HS-5 (cell line): ENCODE data around the gene PTPRT.

Source experiments
- DNase-seq: peaks from one replicate; pipeline ENCODE4 v3.0.0-alpha.2; 2012; ENCODE audit warnings: low read depth

PTPRT gene

DNA sequence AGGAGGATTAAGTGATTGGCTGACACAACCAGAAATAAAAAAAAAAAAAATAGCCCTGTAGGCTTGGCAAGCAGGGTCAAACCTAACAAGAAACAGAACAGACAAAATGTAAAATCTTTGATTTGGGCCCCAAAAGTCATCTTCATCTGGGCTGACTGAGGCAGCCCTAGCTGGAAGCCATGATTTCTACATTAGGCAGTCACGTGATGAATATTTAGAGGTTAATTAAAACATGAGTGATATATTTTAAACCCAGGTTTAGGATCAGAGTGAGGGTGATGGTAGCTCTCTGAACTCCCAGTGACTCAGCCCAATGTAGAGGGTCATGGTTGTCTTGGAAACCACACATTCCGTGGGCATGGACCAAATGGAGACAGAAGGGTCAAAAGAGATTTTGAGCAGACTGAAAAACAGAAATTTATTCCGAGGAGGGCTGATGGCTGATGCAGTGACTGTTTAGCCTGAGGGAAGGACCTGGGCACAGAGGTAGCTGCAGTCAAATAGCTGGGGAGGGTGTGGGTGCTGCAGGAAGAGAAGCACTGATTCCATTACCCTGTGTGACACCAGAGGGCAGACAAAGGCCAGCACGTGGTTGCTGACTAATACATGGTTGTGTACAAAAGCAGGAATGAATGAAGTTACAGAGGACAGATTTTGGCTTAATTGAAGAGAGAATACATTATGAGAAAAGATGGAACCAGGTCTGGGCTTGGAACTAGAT lies 998.4 kb downstream of the PTPRT start:
- no peak for DNase-seq

DNA sequence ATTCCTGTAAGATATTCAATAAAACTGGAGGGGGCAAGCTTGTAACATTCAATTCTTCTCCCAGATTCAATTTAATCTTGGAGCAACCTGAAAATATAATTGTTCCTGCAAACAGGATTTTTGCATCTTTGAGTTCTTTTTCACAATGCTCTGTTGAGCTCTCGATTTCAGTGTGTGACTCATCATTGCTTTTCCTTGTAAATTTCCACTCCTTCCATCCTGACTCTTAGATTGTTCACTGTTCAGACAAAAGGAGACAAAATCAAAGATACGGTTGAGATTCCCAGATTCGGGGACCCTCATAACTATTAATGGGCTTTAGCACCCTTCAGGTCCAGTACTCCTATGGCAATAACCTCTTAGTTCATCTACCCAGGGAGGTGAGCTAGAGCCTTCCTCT lies 999.6 kb downstream of the PTPRT start:
- DNase-seq, result no peak

GRCh38 chr20:42186337-42186736 lies 1003.4 kb downstream of the PTPRT start:
- DNase-seq, result no peak

GRCh38 chr20:42183147-42183546 lies 1006.6 kb downstream of the PTPRT start:
- DNase-seq, result no peak

GRCh38 chr20:42181064-42181463 lies 1008.6 kb downstream of the PTPRT start:
- DNase-seq, result no peak

GRCh38 chr20:42179768-42180167 lies 1009.9 kb downstream of the PTPRT start:
- no peak for DNase-seq

DNA sequence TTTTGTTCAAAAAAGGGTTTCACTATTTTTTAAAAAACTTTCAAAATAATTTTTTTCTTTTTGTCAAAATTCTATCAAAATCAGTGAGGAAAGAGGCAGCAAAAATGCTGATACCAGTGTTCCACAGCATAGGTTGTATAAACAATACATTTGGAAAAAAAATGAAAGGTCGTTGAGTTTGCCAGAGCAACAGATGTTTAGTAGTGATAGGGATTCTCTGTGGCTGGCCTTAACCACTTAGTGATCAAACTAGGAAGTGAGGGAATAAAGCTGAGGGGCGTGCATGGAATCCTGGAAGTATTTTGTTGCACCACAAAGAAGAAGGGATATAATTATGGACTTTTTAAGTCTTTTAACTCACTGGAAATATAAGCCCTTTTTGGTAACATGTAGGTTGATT lies 1016.3 kb downstream of the PTPRT start:
- no peak for DNase-seq

DNA sequence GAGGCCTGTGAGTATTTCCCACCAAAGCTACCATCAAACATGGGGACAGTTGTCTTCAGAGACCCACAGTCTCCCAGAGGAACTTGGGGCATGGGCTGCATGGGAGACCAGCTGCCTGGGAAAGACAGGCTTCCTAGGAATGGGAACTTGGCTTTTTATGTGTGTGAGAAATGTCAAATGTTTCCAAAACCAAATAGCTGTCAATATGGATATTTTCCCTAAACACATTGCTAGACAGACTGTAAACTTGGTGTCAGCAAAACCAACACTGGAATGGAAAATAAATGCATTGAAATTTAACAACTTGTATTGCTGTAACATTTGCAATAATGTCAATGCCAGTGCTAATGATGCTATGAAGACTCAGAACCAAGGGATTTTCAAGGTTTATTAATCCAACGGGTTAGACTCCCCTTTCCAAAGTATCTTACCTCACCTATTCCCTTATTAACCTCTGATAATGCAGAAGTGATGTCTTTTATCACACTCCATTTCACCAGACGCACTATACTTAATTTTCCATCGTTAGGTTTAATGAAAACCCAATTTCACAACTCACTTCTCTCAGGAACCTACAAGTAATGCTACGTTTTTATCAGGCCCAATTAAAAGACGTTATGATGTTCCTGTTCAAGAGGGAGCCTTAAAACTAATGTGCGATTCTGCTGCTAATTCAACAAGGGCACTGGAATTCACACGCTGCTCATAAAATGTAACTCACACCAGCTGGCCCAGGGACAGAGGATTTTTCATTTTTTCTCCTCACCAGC lies 1025.4 kb downstream of the PTPRT start:
- no peak for DNase-seq

DNA sequence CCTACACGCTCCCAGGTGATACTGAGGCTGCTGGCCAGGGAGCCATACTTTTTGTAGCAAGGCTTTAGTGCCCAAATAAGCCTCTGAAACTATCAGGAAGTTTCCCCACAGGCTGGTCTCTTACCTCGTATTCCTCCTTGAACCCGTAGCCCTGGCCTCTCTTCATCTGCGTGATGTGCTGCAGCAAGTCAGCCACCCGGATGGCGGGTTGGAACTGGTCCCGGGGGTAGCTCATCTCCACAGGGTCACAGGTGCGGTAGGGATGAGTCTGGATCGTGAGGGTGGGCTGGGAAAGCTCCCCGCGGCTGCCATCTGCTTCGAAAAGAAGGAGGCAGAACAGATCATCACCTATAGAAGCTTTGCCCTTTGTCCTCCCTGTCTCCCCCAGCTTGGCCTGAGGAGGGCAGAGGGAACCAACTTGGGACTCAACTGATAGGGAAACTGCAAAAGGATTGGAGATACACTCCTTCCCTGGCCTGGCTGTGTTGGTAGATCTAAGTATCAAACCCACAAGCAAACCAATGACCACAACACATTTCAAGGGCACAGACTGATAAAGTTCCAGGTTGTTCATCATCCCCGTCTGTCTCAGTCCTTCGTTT lies 1028.4 kb downstream of the PTPRT start:
- no peak for DNase-seq

GRCh38 chr20:42159808-42160207 lies 1029.9 kb downstream of the PTPRT start:
- no peak for DNase-seq

- DNase-seq, result no peak
Measured at GRCh38 chr20:42158272-42158671, 1031.4 kb downstream of the PTPRT start.

DNA sequence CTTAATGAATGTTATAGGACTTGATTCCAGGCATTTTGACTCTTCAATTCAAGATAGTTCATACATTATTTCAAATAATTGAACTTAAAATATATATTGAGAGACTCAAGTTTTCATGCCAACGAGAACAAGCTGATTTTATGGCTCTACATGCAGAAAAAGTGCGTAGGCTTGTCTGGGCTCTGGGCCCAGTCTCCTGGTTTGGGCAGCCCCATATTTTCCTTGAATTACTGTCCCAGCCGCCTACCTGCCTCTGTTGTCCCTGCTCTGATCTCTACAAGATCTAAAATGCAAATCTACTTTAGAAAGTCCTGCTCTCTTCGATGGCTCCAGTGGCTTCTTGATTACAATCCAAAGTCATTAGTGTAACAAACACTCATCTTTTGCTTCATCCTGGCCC lies 1034.1 kb downstream of the PTPRT start:
- no peak for DNase-seq

DNA sequence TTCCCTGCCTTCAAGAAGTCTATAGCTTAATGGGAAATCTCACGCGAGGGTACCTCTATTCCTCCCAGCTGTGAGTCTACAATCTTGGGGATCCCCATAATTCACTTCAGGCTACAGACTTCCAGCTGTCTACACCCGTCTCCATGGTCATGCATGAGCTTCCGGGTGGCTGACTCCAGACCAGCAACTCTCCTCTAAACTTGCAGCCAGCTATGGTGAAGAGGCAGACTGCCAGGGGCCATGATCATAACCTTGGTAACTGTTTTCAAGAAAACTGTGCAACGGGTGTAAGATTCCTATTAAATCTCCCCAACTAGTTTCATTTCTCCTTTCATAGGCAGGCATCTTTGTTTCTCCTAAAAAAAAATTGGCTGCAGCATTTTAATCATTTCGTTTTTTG lies 1037.1 kb downstream of the PTPRT start:
- DNase-seq, result no peak

- no peak for DNase-seq
Measured at GRCh38 chr20:42150230-42150629, 1039.5 kb downstream of the PTPRT start.

- no peak for DNase-seq
Measured at GRCh38 chr20:42138729-42139128, 1051.0 kb downstream of the PTPRT start.

DNA sequence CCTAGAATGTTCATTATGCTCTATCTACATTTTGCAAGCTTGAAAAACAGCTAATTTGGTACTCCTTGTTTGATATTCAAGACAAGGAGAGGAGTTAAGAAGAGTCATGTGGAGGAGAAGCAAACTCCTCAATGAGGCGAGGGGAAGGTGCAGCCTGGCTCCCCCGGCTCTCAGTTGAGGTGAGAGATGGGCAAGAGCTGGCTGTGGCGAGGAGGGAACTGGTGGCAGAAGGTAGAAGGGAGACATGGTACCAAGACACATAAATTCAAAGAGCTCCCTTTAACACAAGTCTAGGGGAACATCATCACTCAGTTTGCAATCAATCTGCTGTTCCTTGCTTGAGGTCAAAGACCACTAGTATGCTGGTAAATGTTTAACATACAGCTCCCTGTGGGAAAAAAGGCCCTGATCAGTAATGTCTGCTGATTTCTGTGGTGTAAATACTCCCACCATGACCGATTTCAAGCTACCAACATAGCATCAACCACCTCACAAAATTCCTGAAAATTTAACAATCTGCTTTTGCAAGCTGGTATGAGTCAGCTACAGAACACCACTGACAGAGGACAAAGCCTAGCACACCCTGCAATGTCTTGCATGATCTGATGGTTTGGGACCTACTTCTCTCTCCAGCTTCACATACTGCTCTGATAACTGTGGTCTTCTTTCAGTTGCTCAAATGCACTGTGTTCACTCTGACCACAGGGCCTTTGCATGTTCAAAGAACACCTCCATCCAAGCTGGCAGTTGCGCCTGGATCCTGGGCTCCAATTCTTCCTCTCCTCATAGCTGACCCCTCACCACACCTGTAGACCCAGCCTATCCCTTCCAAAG lies 1055.2 kb downstream of the PTPRT start:
- no peak for DNase-seq

DNA sequence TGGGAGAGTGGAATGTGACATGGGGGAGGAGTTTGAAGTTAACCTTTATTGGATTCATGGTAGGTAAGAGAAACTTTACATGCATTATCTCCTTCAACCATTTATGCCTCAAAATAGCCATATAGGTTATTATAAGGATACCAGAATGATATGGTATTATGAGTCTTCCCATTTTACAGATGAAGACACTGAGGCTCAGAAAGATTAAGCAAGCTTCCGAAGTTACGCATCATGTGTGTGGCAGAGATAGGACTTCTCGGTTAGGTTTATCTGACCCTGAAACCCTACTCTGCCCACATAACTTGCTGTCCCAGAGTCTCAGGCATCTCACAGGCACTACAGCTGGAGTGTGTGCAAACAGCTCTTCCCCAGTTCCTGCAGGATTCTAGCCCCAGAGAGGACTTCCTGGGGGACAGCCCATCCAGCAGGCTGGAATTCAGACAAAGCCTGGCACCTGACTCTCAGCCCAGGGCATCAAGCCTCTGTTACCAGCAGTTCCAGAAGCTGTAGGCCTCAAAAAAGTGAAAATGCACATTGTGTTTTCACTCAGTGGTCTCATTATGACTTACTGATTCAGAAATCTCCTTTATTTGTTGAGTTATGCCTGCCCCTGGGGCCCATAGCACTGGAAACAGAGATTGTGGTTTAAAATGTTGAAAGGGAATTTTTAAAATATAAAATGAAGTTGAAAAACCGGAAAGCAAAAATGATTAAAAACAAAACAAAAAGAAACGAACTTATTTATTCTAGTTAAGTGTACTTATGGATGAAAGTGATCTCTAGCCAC lies 1058.7 kb downstream of the PTPRT start:
- DNase-seq, result no peak

DNA sequence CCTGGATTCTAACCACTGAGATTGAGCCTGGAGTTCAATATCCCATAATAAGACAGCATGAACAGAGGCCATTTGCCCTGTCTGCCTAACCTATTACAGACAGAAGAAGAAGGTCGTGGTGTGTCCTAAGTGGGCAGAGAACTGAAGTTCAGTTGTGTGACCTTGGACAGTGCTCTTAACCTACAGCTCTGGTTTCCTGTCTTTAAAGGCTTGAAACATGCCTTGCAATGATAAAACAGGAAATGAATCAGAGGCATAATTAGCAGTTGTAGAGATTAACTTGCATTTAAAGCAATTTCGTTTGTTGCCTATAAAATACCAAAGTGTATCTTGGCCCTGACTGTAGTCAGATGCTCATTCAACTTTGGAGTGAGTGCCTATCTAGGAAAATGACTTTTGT lies 1064.3 kb downstream of the PTPRT start:
- DNase-seq, result no peak

DNA sequence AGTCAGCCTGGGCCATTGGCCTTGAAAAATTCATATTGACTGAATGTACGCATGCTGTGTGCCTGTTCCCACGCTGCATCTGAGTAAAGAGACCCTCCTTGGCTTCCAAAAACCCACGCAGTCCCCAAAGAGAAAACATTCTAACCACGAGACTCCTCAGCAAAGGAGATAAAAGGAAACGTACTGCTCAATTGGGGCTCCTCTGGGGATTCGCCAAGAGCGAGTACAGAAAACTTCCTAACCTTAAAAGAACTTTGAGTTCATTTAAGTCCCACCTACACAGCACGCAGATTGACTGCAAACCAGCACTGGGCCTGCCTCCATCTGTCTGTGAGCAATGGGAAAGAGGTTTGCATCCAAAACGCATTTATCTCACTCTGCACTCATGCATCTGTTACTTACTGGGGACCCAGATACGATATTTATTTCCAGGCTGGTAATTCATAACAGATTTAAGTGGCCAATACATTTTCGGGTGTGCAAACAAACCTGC lies 1065.7 kb downstream of the PTPRT start:
- no peak for DNase-seq

DNA sequence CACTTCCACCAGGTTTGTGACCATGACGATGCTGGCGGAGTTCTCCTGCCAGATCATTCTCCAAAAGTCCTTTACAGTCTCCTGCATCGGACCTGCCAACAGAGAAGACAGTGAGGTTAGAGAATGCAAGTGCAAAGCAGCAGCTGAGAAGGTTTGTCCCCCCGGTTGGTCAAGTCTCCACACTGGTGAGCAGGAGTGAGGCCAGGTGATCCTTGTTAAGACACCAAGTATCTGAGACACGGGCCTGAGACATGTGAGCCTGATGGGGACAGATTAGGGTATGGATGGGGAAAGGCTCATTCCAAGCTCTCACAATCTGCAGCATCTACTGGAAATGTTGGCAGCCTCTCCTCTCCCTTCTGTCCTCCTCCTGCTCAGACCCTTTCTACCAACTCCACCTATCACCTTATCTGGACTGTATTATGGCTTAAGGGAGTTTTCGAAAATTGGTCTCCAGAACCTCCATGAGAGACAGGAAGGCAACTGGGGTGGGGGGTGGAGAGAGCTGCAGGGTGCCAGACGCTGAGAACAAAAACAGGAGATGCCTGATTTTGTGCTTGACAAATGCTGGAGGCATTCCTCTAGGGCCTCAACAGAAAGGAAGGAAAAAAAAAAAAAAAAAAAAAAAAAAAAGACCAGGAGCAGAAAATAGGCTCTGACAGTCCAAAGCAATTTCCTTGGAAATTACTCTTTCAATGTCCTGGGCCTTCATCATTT lies 1071.1 kb downstream of the PTPRT start:
- no peak for DNase-seq

GRCh38 chr20:42118001-42118400 lies 1071.7 kb downstream of the PTPRT start:
- DNase-seq, result no peak
